H1 (cell line): Measurements from ENCODE around the gene RAB6D. TPM values are rescaled to one million over a fixed set of nuclear protein-coding genes. Genes with fewer than 3 reads are reported as not detected.
"Not testable (repeated sequence)": the region's sequence is repeated elsewhere in the genome, so short reads cannot be mapped to it uniquely, and the experiment has no call there.

Source experiments
- CTCF ChIA-PET: fragments of 300-600 bp; sonication (Branson Sonifier 250); formaldehyde crosslinking; loops from one replicate; lab custom pipeline; 2021; ENCODE audit not compliant: partially characterized antibody; lab: Charles Lee
- POLR2A ChIA-PET: fragments of 300-600 bp; sonication (Branson Sonifier 250); formaldehyde crosslinking; loops from one replicate; lab custom pipeline; 2021; ENCODE audit warnings: inconsistent platforms; ENCODE audit not compliant: partially characterized antibody; lab: Charles Lee
- DNase-seq, 2 experiments: peaks; one replicate each; pipeline versions ENCODE4 v3.0.0 to v3.0.0-alpha.2; 2010 to 2022; ENCODE audit warnings: low spot score in 2 of 2, low read depth in 1 of 2, mixed read lengths in 1 of 2
- FAIRE-seq: peaks from 2 replicates; lab custom pipeline; 2011; peaks lifted over from hg19 to GRCh38; lab: Jason Lieb, UNC
- H2AFZ ChIP-seq: 2 replicates; pipeline ENCODE4 v1.8.1; 2012; ENCODE audit warnings: low read length, inconsistent platforms
- H2AK5ac ChIP-seq: 2 replicates; pipeline ENCODE4 v1.6.1; 2013; ENCODE audit warnings: low read depth, low read length
- H2BK120ac ChIP-seq: replicated peaks from 2 replicates; pipeline ENCODE3; 2013; ENCODE audit warnings: low read depth, low read length, inconsistent platforms
- H2BK12ac ChIP-seq: 2 replicates; pipeline ENCODE4 v1.6.1; 2013; ENCODE audit warnings: low read depth, low read length
- H2BK15ac ChIP-seq: 2 replicates; pipeline ENCODE4 v1.6.1; 2013; ENCODE audit warnings: low read length
- H2BK20ac ChIP-seq: 2 replicates; pipeline ENCODE4 v1.6.1; 2013; ENCODE audit warnings: low read length
- H2BK5ac ChIP-seq: 2 replicates; pipeline ENCODE4 v1.6.1; 2013; ENCODE audit warnings: low read depth, low read length
- H3K14ac ChIP-seq: 2 replicates; pipeline ENCODE4 v1.6.1; 2013; ENCODE audit warnings: inconsistent platforms; ENCODE audit not compliant: insufficient read length
- H3K18ac ChIP-seq: 2 replicates; pipeline ENCODE4 v1.6.1; 2013; ENCODE audit warnings: low read length; ENCODE audit errors: extremely low read depth
- H3K23ac ChIP-seq: 2 replicates; pipeline ENCODE4 v1.6.1; 2013; ENCODE audit warnings: inconsistent platforms; ENCODE audit not compliant: insufficient read length
- H3K23me2 ChIP-seq: 2 replicates; pipeline ENCODE4 v1.6.1; 2013; ENCODE audit warnings: low read depth, low read length
- H3K27ac ChIP-seq: 2 replicates; pipeline ENCODE4 v1.6.1; 2011; ENCODE audit warnings: low read depth, low read length, inconsistent platforms
- H3K27me3 ChIP-seq, 4 experiments: replicated peaks in 1 of 4; 1 replicate in 1 of 4; 2 replicates in 3 of 4; pipeline versions ENCODE4 v1.6.1 to v1.8.1; 2011 to 2013; ENCODE audit warnings: low read length in 3 of 4, mild to moderate bottlenecking in 3 of 4, inconsistent platforms in 2 of 4, mixed read lengths in 2 of 4, moderate library complexity in 1 of 4; ENCODE audit not compliant: control insufficient read depth in 3 of 4, insufficient read depth in 3 of 4; ENCODE audit errors: extremely low read depth in 1 of 4
- H3K36me3 ChIP-seq, 4 experiments: 2 replicates each; pipeline versions ENCODE4 v1.6.1 to v1.8.1; 2011 to 2013; ENCODE audit warnings: mild to moderate bottlenecking in 4 of 4, low read length in 3 of 4, moderate library complexity in 2 of 4, control low read depth in 1 of 4, inconsistent platforms in 1 of 4; ENCODE audit not compliant: insufficient read depth in 4 of 4, control insufficient read depth in 2 of 4
- H3K4ac ChIP-seq: replicated peaks from 2 replicates; pipeline ENCODE3; 2013; ENCODE audit warnings: low read length, low read depth, mixed read lengths, inconsistent platforms; ENCODE audit not compliant: insufficient read length
- H3K4me1 ChIP-seq, 4 experiments: replicated peaks in 1 of 4; 1 replicate in 1 of 4; 2 replicates in 3 of 4; pipeline versions ENCODE4 v1.6.1 to v1.8.1; 2011 to 2013; ENCODE audit warnings: low read length in 3 of 4, inconsistent platforms in 2 of 4, mixed read lengths in 1 of 4; ENCODE audit not compliant: insufficient read depth in 4 of 4, control insufficient read depth in 3 of 4
- H3K4me2 ChIP-seq, 2 experiments: 2 replicates each; pipeline versions ENCODE4 v1.6.1 to v1.8.1; 2011 to 2013; ENCODE audit warnings: low read depth in 2 of 2, low read length in 2 of 2, control low read depth in 1 of 2, inconsistent platforms in 1 of 2, mild to moderate bottlenecking in 1 of 2; ENCODE audit not compliant: insufficient read depth in 1 of 2
- H3K4me3 ChIP-seq, 4 experiments: fragments of 200-600, 300-600 bp in 1 of 4; sonication (generic), shearing (Covaris generic), sonication (Bioruptor Twin) in 1 of 4; 2 replicates each; pipeline versions ENCODE4 v1.5.1 to v1.8.1; 2011 to 2016; ENCODE audit warnings: low read length in 4 of 4, low read depth in 3 of 4, control low read depth in 2 of 4, inconsistent platforms in 2 of 4, mild to moderate bottlenecking in 2 of 4, mixed read lengths in 1 of 4, moderate library complexity in 1 of 4; ENCODE audit not compliant: insufficient read depth in 2 of 4; ENCODE audit errors: extremely low read depth in 1 of 4
- H3K56ac ChIP-seq: replicated peaks from 2 replicates; pipeline ENCODE3; 2013; ENCODE audit warnings: low read depth, mild to moderate bottlenecking, mixed read lengths, low read length, inconsistent platforms; ENCODE audit not compliant: insufficient read length
- H3K79me1 ChIP-seq: 2 replicates; pipeline ENCODE4 v1.6.1; 2013; ENCODE audit warnings: low read depth, low read length, control low read depth
- H3K79me2 ChIP-seq, 2 experiments: 2 replicates each; pipeline versions ENCODE4 v1.6.1 to v1.8.1; 2012 to 2013; ENCODE audit warnings: low read length in 2 of 2, mild to moderate bottlenecking in 2 of 2, inconsistent platforms in 1 of 2; ENCODE audit not compliant: insufficient read depth in 2 of 2, control insufficient read depth in 1 of 2
- H3K9ac ChIP-seq, 4 experiments: replicated peaks in 1 of 4; 1 replicate in 1 of 4; 2 replicates in 3 of 4; pipeline versions ENCODE4 v1.6.1 to v1.8.1; 2011 to 2013; ENCODE audit warnings: low read depth in 3 of 4, low read length in 3 of 4, control low read depth in 2 of 4, mild to moderate bottlenecking in 2 of 4, moderate library complexity in 2 of 4, inconsistent platforms in 1 of 4; ENCODE audit errors: extremely low read depth in 1 of 4
- H3K9me3 ChIP-seq, 2 experiments: 2 replicates each; pipeline versions ENCODE4 v1.6.1 to v1.8.1; 2012 to 2013; ENCODE audit warnings: mild to moderate bottlenecking in 2 of 2, moderate library complexity in 2 of 2, control low read depth in 1 of 2, inconsistent platforms in 1 of 2, low read depth in 1 of 2, low read length in 1 of 2, mixed read lengths in 1 of 2; ENCODE audit not compliant: insufficient read depth in 2 of 2
- H4K20me1 ChIP-seq, 2 experiments: replicated peaks in 1 of 2; 2 replicates each; pipeline versions ENCODE3 to v1.8.1; 2011 to 2013; ENCODE audit warnings: inconsistent platforms in 2 of 2, low read length in 2 of 2, mild to moderate bottlenecking in 1 of 2; ENCODE audit not compliant: insufficient read depth in 2 of 2, control insufficient read depth in 1 of 2
- H4K5ac ChIP-seq: 2 replicates; pipeline ENCODE4 v1.6.1; 2013; ENCODE audit warnings: low read length, low read depth, mixed read lengths, inconsistent platforms; ENCODE audit not compliant: insufficient read length
- H4K8ac ChIP-seq: 2 replicates; pipeline ENCODE4 v1.8.0; 2013; ENCODE audit warnings: mild to moderate bottlenecking, moderate library complexity, low read length, inconsistent platforms; ENCODE audit not compliant: insufficient read depth; ENCODE audit errors: extremely low read depth
- H4K91ac ChIP-seq: replicated peaks from 2 replicates; pipeline ENCODE3; 2013; ENCODE audit warnings: low read length, mixed read lengths, inconsistent platforms; ENCODE audit not compliant: insufficient read length
- RBBP5 ChIP-seq: IDR thresholded peaks from 2 replicates; pipeline ENCODE4 v1.7.1; 2012; ENCODE audit warnings: low read depth, mild to moderate bottlenecking, inconsistent platforms, low read length, moderate library complexity, borderline replicate concordance
- WGBS, 2 experiments: shearing (Covaris generic) in 1 of 2; methylation state at CpG; one replicate each; pipeline versions ENCODE4 v1.1.6 to v1.1.7; 2013 to 2015; ENCODE audit warnings: low lambda C conversion rate in 2 of 2, mixed read lengths in 2 of 2, inconsistent platforms in 1 of 2, low coverage in 1 of 2, missing lambda C conversion rate in 1 of 2; ENCODE audit not compliant: insufficient replicate concordance in 2 of 2, insufficient coverage in 1 of 2, insufficient read length in 1 of 2; ENCODE audit errors: extremely low coverage in 1 of 2, missing lambda C conversion rate in 1 of 2; 5-methylcytosine and 5-hydroxymethylcytosine counted together
- polyA plus RNA-seq, 7 experiments: library from polyadenylated mRNA; depleted of rRNA in 3 of 7; stranded (reverse) in 5 of 7; unstranded in 2 of 7; fragments of >200 nt in 5 of 7; fragments of 200-250 nt in 2 of 7; gene quantifications; 1 replicate in 5 of 7; 2 replicates in 1 of 7; 4 replicates in 1 of 7; pipeline versions ENCODE4 v1.2.1 to v1.2.3, GENCODE V29; 2011 to 2013; ENCODE audit warnings: missing spikeins in 2 of 7, mixed read lengths in 2 of 7
- total RNA-seq: library from RNA; stranded (reverse); fragmentation: NEBNext Ultra II Directional; extraction: Animal tissue kit (Norgen Biotek cat#: 25700); gene quantifications from 2 replicates; pipeline ENCODE4 v1.2.1, GENCODE V29; 2021

RAB6D gene
- total and polyA plus RNA-seq, 2 of the 8 experiments (the other 6 are each of a cell fraction or from before 2014, with no cell fraction given): 0.05 to 0.22 TPM

GRCh38 chr2:131347035-131347434 is 16.9 kb downstream of the RAB6D start:
- H3K9me3 ChIP-seq, H4K20me1 ChIP-seq, H2BK15ac ChIP-seq, H4K91ac ChIP-seq, H3K27me3 ChIP-seq, H2AK5ac ChIP-seq, H3K9ac ChIP-seq, H3K4me1 ChIP-seq, H3K79me2 ChIP-seq, H3K14ac ChIP-seq, H2BK20ac ChIP-seq, H3K23me2 ChIP-seq, H4K5ac ChIP-seq, H3K4me3 ChIP-seq, H2BK5ac ChIP-seq, H2AFZ ChIP-seq, FAIRE-seq, POLR2A ChIA-PET, H3K27ac ChIP-seq, DNase-seq: not testable (repeated sequence)
- WGBS, 2 experiments: 91% methylated on average over 7 of the region's 7 CpGs; no CpG with 5 or more reads in 1 of the 2 experiments
- peak overlapping the region in 1 of 2 experiments; percentile 31; a peak in 1 of 4 replicates for H3K4me2 ChIP-seq
- TF ChIP-seq RBBP5: peak; percentile 29; the same call in 1 of the 2 replicates
- TF ChIP-seq, all 59 proteins: peak for 1; not testable (repeated sequence) for 58
- H3K23ac ChIP-seq, H2BK12ac ChIP-seq, H4K8ac ChIP-seq, CTCF ChIA-PET, H3K56ac ChIP-seq, H3K18ac ChIP-seq, H3K4ac ChIP-seq, H2BK120ac ChIP-seq, H3K79me1 ChIP-seq, H3K36me3 ChIP-seq: not testable (repeated sequence)

GRCh38 chr2:131339307-131339706 is 24.7 kb downstream of the RAB6D start:
- H3K4me1 ChIP-seq, H2BK120ac ChIP-seq, H4K91ac ChIP-seq, H2BK12ac ChIP-seq, H2AFZ ChIP-seq, CTCF ChIA-PET, FAIRE-seq, POLR2A ChIA-PET, H3K27me3 ChIP-seq, H3K79me1 ChIP-seq, H3K23me2 ChIP-seq, H3K79me2 ChIP-seq, H3K18ac ChIP-seq, H2BK15ac ChIP-seq, H3K4ac ChIP-seq, H3K4me3 ChIP-seq, H3K36me3 ChIP-seq, H2BK5ac ChIP-seq, H3K56ac ChIP-seq, H3K9ac ChIP-seq, H3K9me3 ChIP-seq, H2BK20ac ChIP-seq, H3K27ac ChIP-seq, H4K5ac ChIP-seq, H4K8ac ChIP-seq, H4K20me1 ChIP-seq, H3K23ac ChIP-seq, H3K4me2 ChIP-seq, DNase-seq, H2AK5ac ChIP-seq, H3K14ac ChIP-seq: not testable (repeated sequence)
- 100% methylated on average over 1 of the region's 1 CpG; no CpG with 5 or more reads in 1 of the 2 experiments for WGBS, 2 experiments
